GM18499 (cell line): Measurements from ENCODE around the gene CRISP1.
A peak's percentile ranks its signal among the peaks of the same experiment; 100 is the strongest.
"Not testable (repeated sequence)": the region's sequence is repeated elsewhere in the genome, so short reads cannot be mapped to it uniquely, and the experiment has no call there.

Source experiments
- ATAC-seq: cut with Tn5 transposase; IDR thresholded peaks from one replicate; pipeline ENCODE4 v1.9.1; 2021; ENCODE audit warnings: moderate number of reproducible peaks; ENCODE audit not compliant: insufficient read depth, unreplicated experiment

CRISP1 gene

GRCh38 chr6:49847014-49847413 is 19.3 kb downstream of the CRISP1 start:
- ATAC-seq = no peak

GRCh38 chr6:49841424-49841823 is 24.9 kb downstream of the CRISP1 start:
- no peak for ATAC-seq

- ATAC-seq = no peak
Measured at GRCh38 chr6:49839957-49840356, 26.4 kb downstream of the CRISP1 start.

GRCh38 chr6:49839162-49839561 is 27.2 kb downstream of the CRISP1 start:
- ATAC-seq = no peak

GRCh38 chr6:49835140-49835539 is 31.2 kb downstream of the CRISP1 start:
- no peak for ATAC-seq

- no peak for ATAC-seq
Measured at GRCh38 chr6:49833386-49833785, 32.9 kb downstream of the CRISP1 start.

- ATAC-seq = peak; percentile 94
Measured at GRCh38 chr6:49826743-49827406, 39.5 kb downstream of the CRISP1 start.

GRCh38 chr6:49815166-49815565 is 51.2 kb downstream of the CRISP1 start:
- ATAC-seq = no peak

GRCh38 chr6:49813248-49813647 is 53.1 kb downstream of the CRISP1 start:
- no peak for ATAC-seq

GRCh38 chr6:49806145-49806544 is 60.2 kb downstream of the CRISP1 start:
- no peak for ATAC-seq

GRCh38 chr6:49805246-49805645 is 61.1 kb downstream of the CRISP1 start:
- no peak for ATAC-seq

- ATAC-seq = no peak
Measured at GRCh38 chr6:49801525-49801924, 64.8 kb downstream of the CRISP1 start.

- no peak for ATAC-seq
Measured at GRCh38 chr6:49799090-49799489, 67.2 kb downstream of the CRISP1 start.

- ATAC-seq = not testable (repeated sequence)
Measured at GRCh38 chr6:49796842-49797455, 69.4 kb downstream of the CRISP1 start.

- no peak for ATAC-seq
Measured at GRCh38 chr6:49790341-49790740, 76.0 kb downstream of the CRISP1 start.

GRCh38 chr6:49787176-49787575 is 79.2 kb downstream of the CRISP1 start, which contains the start of gene PGK2:
TSS of gene PGK2 (minus strand) at chr6:49787285. CDS start at chr6:49787187, 98 bp downstream.
- ATAC-seq = no peak

- ATAC-seq = no peak
Measured at GRCh38 chr6:49784272-49784671, 82.1 kb downstream of the CRISP1 start.
